CD4-positive, alpha-beta T cell (primary cell): Measurements from ENCODE around the gene NDOR1. TPM values are rescaled to one million over a fixed set of nuclear protein-coding genes. Genes with fewer than 3 reads are reported as not detected.

ENCODE experiments used
- ATAC-seq: fragments of 200-7000 bp; cut with Tn5 transposase; one replicate; pipeline ENCODE4 v1.10.0; 2022; ENCODE audit warnings: mild to moderate bottlenecking; ENCODE audit not compliant: poor library complexity
- CTCF ChIA-PET: fragments of 350-600 bp; sonication (Branson Sonifier 250); formaldehyde crosslinking; loops from one replicate; lab custom pipeline; 2021; ENCODE audit warnings: antibody characterized with exemption, inconsistent platforms; lab: Charles Lee
- POLR2A ChIA-PET: fragments of 350-600 bp; sonication (Branson Sonifier 250); formaldehyde crosslinking; loops from one replicate; lab custom pipeline; 2021; ENCODE audit warnings: antibody characterized with exemption, inconsistent platforms; lab: Charles Lee
- DNase-seq, 14 experiments: peaks; one replicate each; pipeline ENCODE4 v3.0.0-alpha.2; 2013 to 2020; ENCODE audit warnings: mixed read lengths in 2 of 14
- H3K27ac ChIP-seq, 2 donors: one replicate each; pipeline versions ENCODE4 v1.5.1 to v1.7.0; 2013; ENCODE audit warnings: low read length in 2 of 2, low read depth in 1 of 2, mild to moderate bottlenecking in 1 of 2
- H3K27me3 ChIP-seq, 2 experiments: 1 replicate in 1 of 2; 2 replicates in 1 of 2; pipeline versions ENCODE4 v1.6.1 to v1.7.0; 2013; ENCODE audit warnings: low read length in 2 of 2, control low read depth in 1 of 2, mild to moderate bottlenecking in 1 of 2, moderate library complexity in 1 of 2; ENCODE audit not compliant: insufficient read depth in 2 of 2, control insufficient read depth in 1 of 2
- H3K36me3 ChIP-seq: one replicate; pipeline ENCODE4 v1.6.1; 2013; ENCODE audit warnings: low read length, control low read depth; ENCODE audit not compliant: insufficient read depth
- H3K4me1 ChIP-seq: one replicate; pipeline ENCODE4 v1.6.1; 2013; ENCODE audit warnings: low read length, control low read depth; ENCODE audit not compliant: insufficient read depth
- H3K4me3 ChIP-seq: one replicate; pipeline ENCODE4 v1.5.1; 2013; ENCODE audit warnings: mild to moderate bottlenecking, low read length, moderate library complexity
- H3K9me3 ChIP-seq, 2 experiments: 1 replicate in 1 of 2; 2 replicates in 1 of 2; pipeline versions ENCODE4 v1.6.1 to v1.7.0; 2013; ENCODE audit warnings: low read length in 2 of 2, mild to moderate bottlenecking in 2 of 2, control low read depth in 1 of 2, moderate library complexity in 1 of 2; ENCODE audit not compliant: control insufficient read depth in 1 of 2, insufficient read depth in 1 of 2
- H3K27ac Mint-ChIP-seq: one replicate; pipeline ENCODE4 v1.8.0; 2020; ENCODE audit warnings: mixed read lengths
- H3K27me3 Mint-ChIP-seq: one replicate; pipeline ENCODE4 v1.8.0; 2021; ENCODE audit warnings: mixed read lengths
- H3K36me3 Mint-ChIP-seq: one replicate; pipeline ENCODE4 v1.8.0; 2021; ENCODE audit warnings: low read depth, mixed read lengths
- H3K4me1 Mint-ChIP-seq: one replicate; pipeline ENCODE4 v1.8.0; 2021; ENCODE audit warnings: low read depth, mixed read lengths
- H3K4me3 Mint-ChIP-seq: one replicate; pipeline ENCODE4 v1.8.0; 2020; ENCODE audit warnings: mild to moderate bottlenecking, mixed read lengths
- H3K9me3 Mint-ChIP-seq: one replicate; pipeline ENCODE4 v1.8.0; 2020; ENCODE audit warnings: mixed read lengths
- CTCF ChIP-seq: fragments of 200-600 bp; IDR thresholded peaks from one replicate; pipeline ENCODE4 v1.8.0; 2022; ENCODE audit warnings: antibody characterized with exemption, mild to moderate bottlenecking
- intact Hi-C, 2 experiments: fragments of 100-400 bp; cut with DNase I in 1 of 2; cut with micrococcal nuclease in 1 of 2; formaldehyde crosslinking; loops; one replicate each; pipeline versions ENCODE4 v1.15.1 to v1.9.0; 2023 to 2025; cut with DNase I, micrococcal nuclease
- total RNA-seq, 174 experiments: library from RNA in 2 of 174; stranded (reverse) in 2 of 174; gene quantifications; one replicate each; pipeline ENCODE4 v1.2.3 and lab custom pipeline; 2021 to 2026

Gene NDOR1
- total RNA-seq, 2 experiments from 2014 or later, result 22.8 to 25.3 TPM

DNA sequence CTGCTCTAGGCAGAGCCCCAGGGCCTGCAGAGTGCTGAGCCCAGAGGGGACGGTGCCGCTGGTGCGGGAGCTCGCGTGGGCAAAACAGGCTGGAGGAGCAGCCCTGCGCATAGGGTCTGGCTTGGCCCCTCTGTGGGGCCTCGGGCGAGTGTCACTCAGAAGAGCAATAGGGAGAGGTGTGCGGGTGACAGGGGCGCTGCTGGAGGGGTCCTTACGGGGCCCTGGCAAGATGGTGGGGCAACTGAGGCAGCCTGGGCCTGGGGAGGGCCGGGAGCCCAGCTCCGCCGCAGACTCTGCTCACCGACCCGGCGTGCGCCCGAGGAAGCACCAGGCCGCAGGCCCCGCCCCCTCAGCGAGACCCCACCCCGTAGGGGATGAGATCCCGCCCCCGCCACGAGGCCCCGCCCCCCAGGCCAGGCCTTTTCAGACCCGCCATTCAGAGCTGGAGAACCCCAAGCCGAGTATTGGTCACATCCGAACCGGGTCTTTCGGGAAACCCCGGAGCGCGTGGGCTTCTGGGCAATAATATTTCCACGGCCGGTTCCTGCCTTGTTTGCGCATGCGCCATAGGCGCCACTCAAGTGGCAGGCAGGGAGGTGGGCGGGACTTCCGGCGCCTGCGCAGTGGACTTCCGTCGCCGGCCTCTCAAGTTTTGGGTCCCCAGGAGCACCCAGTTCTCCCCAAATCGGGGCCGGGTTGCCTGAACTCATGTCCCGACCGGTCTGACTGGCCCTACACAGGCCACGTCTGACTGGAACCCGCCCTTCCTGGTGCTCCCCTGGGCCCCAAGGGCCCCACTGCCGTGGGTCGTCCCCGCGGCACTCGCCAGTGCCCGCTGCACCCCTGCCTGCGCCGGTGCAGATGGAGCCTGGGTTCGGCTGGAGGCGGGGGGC is 17.8 kb downstream of the NDOR1 start:
- ATAC-seq, result peak; percentile 94
- Mint-ChIP-seq H3K36me3 (no peaks in the 10 kb centered on the region), H3K27me3 (peaks cover 5% of the 10 kb centered on the region), H3K4me3 (peak overlapping the region; percentile 87), H3K27ac (peak overlapping the region; percentile 81), H3K9me3 (no peaks in the 10 kb centered on the region), H3K4me1 (peaks cover 18% of the 10 kb centered on the region)
- TF ChIP-seq CTCF, result no peak
- no peaks in the 10 kb centered on the region for H3K9me3 ChIP-seq
- H3K27ac ChIP-seq, result peak overlapping the region; percentile 74 to 80
- CTCF ChIA-PET, result interaction anchor here (0.6 to 1.9 kb wide), 4 partner anchors 13 to 94 kb away, joined by 3 to 13 read pairs (median 5); no protein-coding TSS in a partner anchor
- peaks cover 36% of the 10 kb centered on the region for H3K4me1 ChIP-seq
- intact Hi-C loops, result loop anchor here (1.0 to 5.0 kb wide), 8 partner anchors 17 to 436 kb away; partner anchors contain the start of genes ANAPC2 (in 2 of the 2), NDOR1 (in 2 of the 2), SSNA1 (in 2 of the 2) and TMEM203 (in 2 of the 2)
- H3K4me3 ChIP-seq, result peak overlapping the region; percentile 74
- no peaks in the 10 kb centered on the region for H3K36me3 ChIP-seq
- H3K27me3 ChIP-seq, result peaks cover 0 to 3% of the 10 kb centered on the region in 2 experiments
- peak; percentile 94 to 100 (median 98) for DNase-seq
- POLR2A ChIA-PET, result interaction anchor here (0.7 to 4.7 kb wide), 23 partner anchors 9 to 329 kb away, joined by 3 to 46 read pairs (median 5); partner anchors contain the start of genes ANAPC2, DPP7, MAN1B1 and MRPL41

DNA sequence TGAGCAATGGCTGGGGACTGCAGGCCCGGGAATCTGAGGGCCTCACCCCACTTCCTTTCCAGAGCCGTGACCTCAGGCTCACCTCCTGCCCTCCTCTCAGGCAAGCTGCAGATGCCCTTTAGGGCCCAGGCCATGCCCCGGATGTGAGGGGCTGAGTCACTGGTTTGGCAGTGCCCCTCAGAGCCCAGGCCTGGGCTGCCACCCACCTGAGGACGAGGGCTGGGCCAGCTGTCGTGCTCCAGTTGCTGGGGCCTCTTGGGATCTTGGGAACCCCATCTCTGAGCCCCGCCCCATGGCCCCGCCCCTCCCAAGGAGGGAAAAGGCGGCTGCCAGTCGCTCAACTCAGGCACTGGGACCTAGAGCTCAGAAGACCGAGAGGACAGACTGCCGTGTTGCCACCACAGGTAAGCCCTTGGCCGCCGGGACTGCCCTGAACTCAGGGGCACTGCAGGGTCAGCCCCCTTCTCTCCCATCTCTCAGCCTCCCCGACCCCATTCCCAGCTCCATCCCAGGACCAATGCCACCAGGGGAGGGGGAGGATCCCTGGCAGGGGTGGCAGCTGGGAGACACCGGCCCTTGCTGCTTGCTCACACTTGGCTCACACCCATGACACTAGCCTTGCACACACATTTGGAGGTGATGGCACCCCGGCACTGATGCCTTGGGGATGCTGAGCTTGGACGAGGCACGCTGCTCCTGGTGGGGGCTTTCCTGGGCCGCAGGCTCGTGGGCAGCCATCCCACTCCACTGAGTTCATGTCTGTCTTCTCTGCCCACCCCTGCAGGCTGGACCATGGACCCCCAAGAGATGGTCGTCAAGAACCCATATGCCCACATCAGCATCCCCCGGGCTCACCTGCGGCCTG is 19.6 kb downstream of the NDOR1 start, which contains the start of gene CYSRT1:
CYSRT1 (plus strand) TSS at position 345 of the 865 bp plus-strand sequence; CDS start at position 793, 448 bp downstream.
- intact Hi-C loops, result loop anchor here (5.0 kb wide), 2 partner anchors 178 to 438 kb away; partner anchors contain the start of gene NPDC1 (in 1 of the 2)
- ChIA-PET POLR2A (interaction anchor here (1.1 to 4.7 kb wide), 5 partner anchors 16 to 97 kb away, joined by 3 to 46 read pairs (median 22); partner anchors contain the start of genes ANAPC2, NDOR1, SSNA1 and TMEM203), CTCF (interaction anchor here (0.8 to 1.4 kb wide), 2 partner anchors 49 to 95 kb away, joined by 3 to 6 read pairs; no protein-coding TSS in a partner anchor)
- Mint-ChIP-seq H3K27me3 (peaks cover 5% of the 10 kb centered on the region), H3K9me3 (no peaks in the 10 kb centered on the region), H3K4me1 (peaks cover 18% of the 10 kb centered on the region), H3K4me3 (peak within 1 kb of the TSS; percentile 87), H3K27ac (peak within 1 kb of the TSS; percentile 81), H3K36me3 (no peaks in the 10 kb centered on the region)
- H3K9me3 ChIP-seq, result peaks cover 0 to 4% of the 10 kb centered on the region in 2 experiments
- TF ChIP-seq CTCF, result no peak
- peak within 1 kb of the TSS; percentile 74 to 80 for H3K27ac ChIP-seq
- peak within 1 kb of the TSS; percentile 74 for H3K4me3 ChIP-seq
- peaks cover 36% of the 10 kb centered on the region for H3K4me1 ChIP-seq
- ATAC-seq (no peak), DNase-seq (peak in 3 of 14 experiments; percentile 19 to 55 (median 38))
- H3K27me3 ChIP-seq, result peaks cover 3 to 16% of the 10 kb centered on the region in 2 experiments
- no peaks in the 10 kb centered on the region for H3K36me3 ChIP-seq
